SU-DHL-6 (cell line): ENCODE measurements around the gene ZFAND2A.

ENCODE experiments used
- H2AFZ ChIP-seq: fragments of 200-600 bp; sonication (generic); 2 replicates; pipeline ENCODE4 v1.6.1; 2014; ENCODE audit warnings: low read depth, mild to moderate bottlenecking, moderate library complexity, mixed read lengths, antibody characterized with exemption, low read length; ENCODE audit not compliant: severe bottlenecking
- H3F3A ChIP-seq: fragments of 200-600 bp; shearing (Covaris generic); 2 replicates; pipeline ENCODE4 v1.6.0; 2016; ENCODE audit warnings: antibody characterized with exemption, mild to moderate bottlenecking; ENCODE audit not compliant: insufficient read depth
- H3K27ac ChIP-seq: fragments of 200-600 bp; sonication (generic); 2 replicates; pipeline ENCODE4 v1.5.1; 2016; ENCODE audit warnings: low read depth, mild to moderate bottlenecking, low read length, moderate library complexity, mixed read lengths
- H3K27me3 ChIP-seq: fragments of 200-600 bp; sonication (generic), shearing (Covaris generic); 2 replicates; pipeline ENCODE4 v1.6.0; 2014; ENCODE audit warnings: mild to moderate bottlenecking, low read length
- H3K36me3 ChIP-seq: fragments of 200-600 bp; sonication (generic); 2 replicates; pipeline ENCODE4 v1.6.1; 2014; ENCODE audit warnings: mild to moderate bottlenecking, low read length, mixed read lengths
- H3K4me2 ChIP-seq: fragments of 300-600, 200-600 bp; shearing (Covaris generic), sonication (generic); 2 replicates; pipeline ENCODE4 v1.6.0; 2014; ENCODE audit warnings: low read length, low read depth, mild to moderate bottlenecking; ENCODE audit not compliant: poor library complexity, severe bottlenecking
- H3K4me3 ChIP-seq: fragments of 200-600 bp; sonication (generic); 2 replicates; pipeline ENCODE4 v1.5.1; 2014; ENCODE audit warnings: antibody characterized with exemption, low read length, mild to moderate bottlenecking, mixed read lengths; ENCODE audit not compliant: insufficient read depth, poor library complexity, severe bottlenecking
- H3K79me2 ChIP-seq: fragments of 200-600 bp; sonication (generic); 2 replicates; pipeline ENCODE4 v1.6.1; 2014; ENCODE audit warnings: mild to moderate bottlenecking, low read length, moderate library complexity; ENCODE audit not compliant: insufficient read depth
- H3K9ac ChIP-seq: fragments of 200-600 bp; sonication (generic); 2 replicates; pipeline ENCODE4 v1.7.0; 2014; ENCODE audit warnings: mild to moderate bottlenecking, low read length
- H3K9me2 ChIP-seq: fragments of 200-600 bp; sonication (generic); replicated peaks from 2 replicates; pipeline ENCODE4 v1.6.1; 2014; ENCODE audit warnings: low read length; ENCODE audit not compliant: insufficient read depth
- H3K9me3 ChIP-seq: fragments of 200-600 bp; sonication (generic); 2 replicates; pipeline ENCODE4 v1.6.1; 2014; ENCODE audit warnings: low read length, mixed read lengths; ENCODE audit not compliant: insufficient read depth
- H4K20me1 ChIP-seq: fragments of 200-600 bp; sonication (generic); 2 replicates; pipeline ENCODE4 v1.6.1; 2014; ENCODE audit warnings: low read depth, mild to moderate bottlenecking, antibody characterized with exemption, low read length, moderate library complexity, mixed read lengths
- EZH2phosphoT487 ChIP-seq: fragments of 200-600 bp; sonication (generic), shearing (Covaris generic); conservative IDR thresholded peaks from 2 replicates; pipeline ENCODE4 v1.6.1; 2018; ENCODE audit warnings: mild to moderate bottlenecking, antibody characterized with exemption, low read length, moderate library complexity, mixed read lengths
- TF ChIP-seq, protein P1 (sequence below): fragments of 200-600 bp; sonication (generic); IDR thresholded peaks from one replicate; pipeline ENCODE4 v1.5.1; 2017; ENCODE audit warnings: antibody characterized with exemption, mild to moderate bottlenecking, low read length, moderate library complexity; ENCODE audit not compliant: insufficient read depth, poor library complexity, severe bottlenecking

The ZFAND2A gene

DNA sequence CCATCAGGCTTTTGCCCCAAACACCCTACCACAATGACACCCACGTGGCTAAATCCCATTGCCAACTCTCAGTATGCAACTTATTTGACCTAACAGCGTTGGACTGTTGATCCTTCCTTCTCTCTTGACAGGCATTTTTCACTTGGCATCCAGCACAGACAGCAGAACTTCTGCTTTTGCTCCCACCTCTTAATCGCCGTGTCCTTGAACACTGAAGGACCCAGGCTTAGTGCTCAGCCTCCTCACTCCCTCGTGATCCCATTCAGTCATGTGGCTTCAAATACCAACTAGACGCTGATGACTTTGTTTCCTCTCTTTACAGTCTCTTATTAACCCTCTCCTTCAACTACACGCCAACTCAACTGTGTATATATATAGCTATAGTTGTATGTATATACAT lies 25.0 kb downstream of the ZFAND2A start:
- H3F3A ChIP-seq, result peaks cover 11% of the 10 kb centered on the region; the same call in 1 of the 2 replicates
- H3K27me3 ChIP-seq, result no peaks in the 10 kb centered on the region
- no peak overlapping the region for H3K4me3 ChIP-seq
- H2AFZ ChIP-seq, result no peak overlapping the region
- H3K9ac ChIP-seq, result no peak overlapping the region
- H3K27ac ChIP-seq, result no peak overlapping the region
- no peaks in the 10 kb centered on the region for H3K9me3 ChIP-seq
- no peak overlapping the region for H3K4me2 ChIP-seq
- no peaks in the 10 kb centered on the region for H3K9me2 ChIP-seq
- H4K20me1 ChIP-seq, result no peaks in the 10 kb centered on the region
- H3K36me3 ChIP-seq, result no peaks in the 10 kb centered on the region
- TF ChIP-seq, protein P1, sequence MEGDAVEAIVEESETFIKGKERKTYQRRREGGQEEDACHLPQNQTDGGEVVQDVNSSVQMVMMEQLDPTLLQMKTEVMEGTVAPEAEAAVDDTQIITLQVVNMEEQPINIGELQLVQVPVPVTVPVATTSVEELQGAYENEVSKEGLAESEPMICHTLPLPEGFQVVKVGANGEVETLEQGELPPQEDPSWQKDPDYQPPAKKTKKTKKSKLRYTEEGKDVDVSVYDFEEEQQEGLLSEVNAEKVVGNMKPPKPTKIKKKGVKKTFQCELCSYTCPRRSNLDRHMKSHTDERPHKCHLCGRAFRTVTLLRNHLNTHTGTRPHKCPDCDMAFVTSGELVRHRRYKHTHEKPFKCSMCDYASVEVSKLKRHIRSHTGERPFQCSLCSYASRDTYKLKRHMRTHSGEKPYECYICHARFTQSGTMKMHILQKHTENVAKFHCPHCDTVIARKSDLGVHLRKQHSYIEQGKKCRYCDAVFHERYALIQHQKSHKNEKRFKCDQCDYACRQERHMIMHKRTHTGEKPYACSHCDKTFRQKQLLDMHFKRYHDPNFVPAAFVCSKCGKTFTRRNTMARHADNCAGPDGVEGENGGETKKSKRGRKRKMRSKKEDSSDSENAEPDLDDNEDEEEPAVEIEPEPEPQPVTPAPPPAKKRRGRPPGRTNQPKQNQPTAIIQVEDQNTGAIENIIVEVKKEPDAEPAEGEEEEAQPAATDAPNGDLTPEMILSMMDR, result no peak
- TF ChIP-seq EZH2phosphoT487, result no peak
- peaks cover 11% of the 10 kb centered on the region for H3K79me2 ChIP-seq

DNA sequence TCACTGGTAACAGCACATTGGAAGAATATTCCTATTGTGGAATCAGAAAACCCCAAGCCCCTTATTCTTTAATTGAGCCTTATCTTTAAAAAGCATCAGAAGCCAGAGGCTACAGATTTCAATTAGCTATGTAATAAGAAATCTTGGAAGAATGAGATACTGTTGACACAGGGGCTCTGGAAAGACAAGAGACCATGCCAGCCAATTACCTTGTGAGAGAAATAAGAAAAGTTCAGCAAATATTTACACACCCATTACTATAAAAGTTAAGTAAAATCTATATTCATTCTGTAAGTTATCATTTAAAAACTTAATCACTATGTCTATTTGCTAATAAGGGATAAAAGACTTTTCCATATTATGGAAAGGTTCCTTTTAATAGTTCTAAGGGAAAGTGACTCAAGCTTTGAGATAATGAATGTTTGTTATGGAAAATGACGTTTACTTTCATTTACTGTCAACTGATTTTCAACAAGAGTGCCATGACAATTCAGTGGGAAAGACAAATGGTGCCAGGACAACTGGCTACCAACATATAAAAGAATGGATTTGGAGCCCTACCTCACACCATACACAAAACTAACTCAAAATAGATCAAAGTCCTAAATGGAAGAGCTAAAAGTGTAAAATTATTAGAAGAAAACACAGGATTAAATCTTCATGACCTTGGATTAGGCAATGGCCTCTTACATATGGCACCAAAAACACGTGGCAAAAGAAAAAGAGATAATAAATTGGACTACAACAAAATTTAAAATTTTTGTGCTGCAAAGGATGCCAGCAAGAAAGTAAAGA lies 28.3 kb downstream of the ZFAND2A start:
- Histone ChIP-seq H3K9ac (no peak overlapping the region), H4K20me1 (no peaks in the 10 kb centered on the region), H3F3A (0 out of 2 replicates have a peak, but pooled peaks cover 2% of the 10 kb centered on the region), H3K79me2 (peaks cover 9% of the 10 kb centered on the region), H3K9me2 (no peaks in the 10 kb centered on the region), H3K4me2 (no peak overlapping the region), H3K36me3 (no peaks in the 10 kb centered on the region), H3K4me3 (no peak overlapping the region), H3K27me3 (no peaks in the 10 kb centered on the region), H3K9me3 (no peaks in the 10 kb centered on the region), H2AFZ (no peak overlapping the region), H3K27ac (no peak overlapping the region)
- TF ChIP-seq, protein P1, result no peak
- no peak for TF ChIP-seq EZH2phosphoT487

DNA sequence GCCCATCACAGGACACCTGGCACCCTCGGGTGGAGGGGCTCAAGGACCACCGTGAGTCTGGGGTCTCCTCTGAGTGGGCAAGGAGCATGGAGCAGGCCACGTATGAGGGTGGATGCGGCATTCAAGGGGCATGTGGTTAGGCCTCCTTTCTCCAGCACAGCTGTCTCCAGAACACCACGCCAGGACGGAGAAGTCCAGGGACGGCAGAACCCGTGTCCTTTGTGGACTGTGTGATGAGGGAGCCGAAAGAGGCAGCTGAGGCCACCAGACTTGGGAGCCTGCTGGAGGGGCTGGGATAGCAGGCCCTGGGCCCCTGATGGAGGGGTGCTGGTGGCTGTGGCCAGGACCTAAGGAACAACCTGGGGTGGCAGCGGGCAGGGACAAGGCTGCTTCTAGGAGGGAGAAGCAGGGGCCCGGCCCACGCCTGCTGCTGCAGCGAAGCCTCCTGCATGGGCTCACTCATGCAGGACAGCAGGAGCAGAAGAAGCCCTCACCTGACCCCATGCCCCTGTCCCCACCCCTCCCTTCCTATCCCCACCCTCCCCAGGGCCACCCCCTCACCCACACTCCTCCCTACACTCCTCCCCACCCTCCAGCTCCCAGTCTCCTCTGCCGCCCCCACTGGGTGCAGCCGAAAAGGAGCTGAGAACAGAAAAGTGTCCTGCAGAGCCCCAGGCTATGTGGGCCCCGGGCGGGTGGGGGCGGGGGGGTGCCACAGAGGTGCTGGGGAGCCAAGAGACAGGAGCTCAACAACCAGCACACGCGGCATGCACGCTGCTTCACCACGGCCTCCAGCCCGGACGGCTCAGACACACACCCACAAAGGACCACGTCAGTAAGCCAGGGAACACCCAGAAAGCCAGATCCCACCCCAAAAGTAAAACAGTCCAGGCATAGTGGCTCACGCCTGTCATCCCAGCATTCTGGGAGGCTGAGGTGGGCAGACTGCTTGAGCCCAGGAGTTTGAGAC lies 29.7 kb downstream of the ZFAND2A start:
- peaks cover 8% of the 10 kb centered on the region for H3K79me2 ChIP-seq
- no peak overlapping the region for H3K9ac ChIP-seq
- TF ChIP-seq, protein P1, result no peak
- TF ChIP-seq EZH2phosphoT487, result no peak
- no peak overlapping the region for H3K4me2 ChIP-seq
- H3K4me3 ChIP-seq, result no peak overlapping the region
- no peaks in the 10 kb centered on the region for H3F3A ChIP-seq
- no peak overlapping the region for H2AFZ ChIP-seq
- H4K20me1 ChIP-seq, result no peaks in the 10 kb centered on the region
- no peaks in the 10 kb centered on the region for H3K36me3 ChIP-seq
- no peaks in the 10 kb centered on the region for H3K9me2 ChIP-seq
- H3K27ac ChIP-seq, result no peak overlapping the region
- H3K27me3 ChIP-seq, result no peaks in the 10 kb centered on the region
- H3K9me3 ChIP-seq, result no peaks in the 10 kb centered on the region
